ENCODE results near the gene LPP. TPM values are rescaled to one million over a fixed set of nuclear protein-coding genes. Genes with fewer than 3 reads are reported as not detected.

LPP gene
- total and polyA plus RNA-seq, 2 of the 13 experiments (the other 11 are each of a cell fraction or from before 2014, with no cell fraction given): 19.2 to 29.9 TPM

DNA sequence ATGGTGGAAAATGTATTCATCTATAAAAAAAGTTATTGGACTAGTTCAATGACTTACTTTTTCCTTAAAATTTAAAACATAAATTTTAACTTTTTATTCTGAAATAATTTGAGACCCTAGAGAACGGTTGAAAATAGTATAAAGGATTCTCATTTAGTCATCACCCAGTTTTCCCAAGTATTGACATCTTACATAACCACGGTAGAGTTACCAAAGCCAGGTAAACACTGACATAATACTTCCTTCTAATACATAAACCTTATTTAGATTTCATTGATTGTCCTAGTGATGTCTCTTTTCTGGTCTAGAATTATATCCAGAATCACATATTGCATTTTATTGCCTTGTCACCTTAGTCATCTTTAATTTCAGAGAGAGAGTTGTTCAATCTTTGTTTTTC, 319.1 kb downstream of the LPP start:
- Histone ChIP-seq H3K79me2 (ENCODE audit: insufficient read depth, low read length) (no peaks in the 10 kb centered on the region), H3K4me3 (replicated peaks in 1 of 3; ENCODE audit: insufficient read depth in 1 of 3, low read depth in 2 of 3, low read length in 3 of 3) (no peak overlapping the region), H4K20me1 (ENCODE audit: insufficient read depth, low read length) (no peaks in the 10 kb centered on the region), H3K9ac (ENCODE audit: insufficient read depth, low read depth, low read length) (no peak overlapping the region), H3K27ac (ENCODE audit: extremely low read length, insufficient read depth, low read length) (no peak overlapping the region), H3K27me3 (ENCODE audit: control insufficient read depth in 1 of 2, insufficient read depth in 2 of 2, low read length in 2 of 2) (no peaks in the 10 kb centered on the region), H2AFZ (ENCODE audit: low read length) (no peak overlapping the region), H3K4me2 (ENCODE audit: low read depth, low read length) (no peak overlapping the region), H3K36me3 (replicated peaks in 1 of 2; ENCODE audit: control insufficient read depth in 1 of 2, insufficient read depth in 2 of 2, low read length in 2 of 2) (peaks cover 0 to 2% of the 10 kb centered on the region in 2 experiments; a peak in 2 of 5 replicates), H3K4me1 (ENCODE audit: insufficient read depth, low read length) (peaks cover 48% of the 10 kb centered on the region), H3K9me3 (ENCODE audit: low read length) (no peaks in the 10 kb centered on the region)
- BruUV-seq (replicated peaks): no TSS peak
- FAIRE-seq (no peak), DNase-seq (ENCODE audit: low spot score) (no peak), ATAC-seq (no peak)
- POLR2A ChIA-PET: interaction anchor here (1.3 kb wide), 1 partner anchor 182 kb away, joined by 3 read pairs; no protein-coding TSS in a partner anchor
- WGBS (ENCODE audit: low lambda C conversion rate): 91% methylated on average over 2 of the region's 2 CpGs
- in situ Hi-C loops (cut with HindIII; ENCODE audit: extremely low pct_ligation_motif_present, low pct_unique_long_range_greater_than_20kb) (no loop called here), intact Hi-C loops (cut with micrococcal nuclease; ENCODE audit: unreplicated experiment) (no loop called here)
- CTCF ChIA-PET (ENCODE audit: low intra/inter-chr PET ratio, low total read pairs): no interaction called here
- TF ChIP-seq RXRB (CRISPR knock-in tag; IDR thresholded peaks at IDR 0.05; ENCODE audit: borderline replicate concordance) (peak; percentile 43; the same call in 1 of the 2 replicates), ZBTB3 (CRISPR knock-in tag; IDR thresholded peaks at IDR 0.05; ENCODE audit: borderline replicate concordance, low read depth) (no peak), ZNF101 (CRISPR knock-in tag; IDR thresholded peaks at IDR 0.05; ENCODE audit: borderline replicate concordance, low read depth) (no peak), ONECUT2 (CRISPR knock-in tag; IDR thresholded peaks at IDR 0.05) (no peak), FOXK1 (CRISPR knock-in tag; IDR thresholded peaks at IDR 0.05; ENCODE audit: borderline replicate concordance, low read depth) (0 out of 2 replicates have a peak, but pooled peaks have one; percentile 42), TBX3 (IDR thresholded peaks at IDR 0.05; ENCODE audit: borderline replicate concordance) (no peak), RARA (CRISPR knock-in tag; IDR thresholded peaks at IDR 0.05) (peak; percentile 63), SAP130 (CRISPR knock-in tag; IDR thresholded peaks at IDR 0.05; ENCODE audit: low read depth) (no peak), FLYWCH1 (CRISPR knock-in tag; IDR thresholded peaks at IDR 0.05) (no peak), HNRNPL (IDR thresholded peaks at IDR 0.05; ENCODE audit: low read depth, low read length) (no peak), ZNF598 (CRISPR knock-in tag; IDR thresholded peaks at IDR 0.05; ENCODE audit: borderline replicate concordance) (no peak)
- TF ChIP-seq, protein P1, sequence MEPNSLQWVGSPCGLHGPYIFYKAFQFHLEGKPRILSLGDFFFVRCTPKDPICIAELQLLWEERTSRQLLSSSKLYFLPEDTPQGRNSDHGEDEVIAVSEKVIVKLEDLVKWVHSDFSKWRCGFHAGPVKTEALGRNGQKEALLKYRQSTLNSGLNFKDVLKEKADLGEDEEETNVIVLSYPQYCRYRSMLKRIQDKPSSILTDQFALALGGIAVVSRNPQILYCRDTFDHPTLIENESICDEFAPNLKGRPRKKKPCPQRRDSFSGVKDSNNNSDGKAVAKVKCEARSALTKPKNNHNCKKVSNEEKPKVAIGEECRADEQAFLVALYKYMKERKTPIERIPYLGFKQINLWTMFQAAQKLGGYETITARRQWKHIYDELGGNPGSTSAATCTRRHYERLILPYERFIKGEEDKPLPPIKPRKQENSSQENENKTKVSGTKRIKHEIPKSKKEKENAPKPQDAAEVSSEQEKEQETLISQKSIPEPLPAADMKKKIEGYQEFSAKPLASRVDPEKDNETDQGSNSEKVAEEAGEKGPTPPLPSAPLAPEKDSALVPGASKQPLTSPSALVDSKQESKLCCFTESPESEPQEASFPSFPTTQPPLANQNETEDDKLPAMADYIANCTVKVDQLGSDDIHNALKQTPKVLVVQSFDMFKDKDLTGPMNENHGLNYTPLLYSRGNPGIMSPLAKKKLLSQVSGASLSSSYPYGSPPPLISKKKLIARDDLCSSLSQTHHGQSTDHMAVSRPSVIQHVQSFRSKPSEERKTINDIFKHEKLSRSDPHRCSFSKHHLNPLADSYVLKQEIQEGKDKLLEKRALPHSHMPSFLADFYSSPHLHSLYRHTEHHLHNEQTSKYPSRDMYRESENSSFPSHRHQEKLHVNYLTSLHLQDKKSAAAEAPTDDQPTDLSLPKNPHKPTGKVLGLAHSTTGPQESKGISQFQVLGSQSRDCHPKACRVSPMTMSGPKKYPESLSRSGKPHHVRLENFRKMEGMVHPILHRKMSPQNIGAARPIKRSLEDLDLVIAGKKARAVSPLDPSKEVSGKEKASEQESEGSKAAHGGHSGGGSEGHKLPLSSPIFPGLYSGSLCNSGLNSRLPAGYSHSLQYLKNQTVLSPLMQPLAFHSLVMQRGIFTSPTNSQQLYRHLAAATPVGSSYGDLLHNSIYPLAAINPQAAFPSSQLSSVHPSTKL (CRISPR knock-in tag; IDR thresholded peaks at IDR 0.05): peak; percentile 56; the same call in 1 of the 2 replicates
- TF ChIP-seq, protein P2, sequence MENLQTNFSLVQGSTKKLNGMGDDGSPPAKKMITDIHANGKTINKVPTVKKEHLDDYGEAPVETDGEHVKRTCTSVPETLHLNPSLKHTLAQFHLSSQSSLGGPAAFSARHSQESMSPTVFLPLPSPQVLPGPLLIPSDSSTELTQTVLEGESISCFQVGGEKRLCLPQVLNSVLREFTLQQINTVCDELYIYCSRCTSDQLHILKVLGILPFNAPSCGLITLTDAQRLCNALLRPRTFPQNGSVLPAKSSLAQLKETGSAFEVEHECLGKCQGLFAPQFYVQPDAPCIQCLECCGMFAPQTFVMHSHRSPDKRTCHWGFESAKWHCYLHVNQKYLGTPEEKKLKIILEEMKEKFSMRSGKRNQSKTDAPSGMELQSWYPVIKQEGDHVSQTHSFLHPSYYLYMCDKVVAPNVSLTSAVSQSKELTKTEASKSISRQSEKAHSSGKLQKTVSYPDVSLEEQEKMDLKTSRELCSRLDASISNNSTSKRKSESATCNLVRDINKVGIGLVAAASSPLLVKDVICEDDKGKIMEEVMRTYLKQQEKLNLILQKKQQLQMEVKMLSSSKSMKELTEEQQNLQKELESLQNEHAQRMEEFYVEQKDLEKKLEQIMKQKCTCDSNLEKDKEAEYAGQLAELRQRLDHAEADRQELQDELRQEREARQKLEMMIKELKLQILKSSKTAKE (CRISPR knock-in tag; IDR thresholded peaks at IDR 0.05; ENCODE audit: borderline replicate concordance): no peak
- TF ChIP-seq, protein P3, sequence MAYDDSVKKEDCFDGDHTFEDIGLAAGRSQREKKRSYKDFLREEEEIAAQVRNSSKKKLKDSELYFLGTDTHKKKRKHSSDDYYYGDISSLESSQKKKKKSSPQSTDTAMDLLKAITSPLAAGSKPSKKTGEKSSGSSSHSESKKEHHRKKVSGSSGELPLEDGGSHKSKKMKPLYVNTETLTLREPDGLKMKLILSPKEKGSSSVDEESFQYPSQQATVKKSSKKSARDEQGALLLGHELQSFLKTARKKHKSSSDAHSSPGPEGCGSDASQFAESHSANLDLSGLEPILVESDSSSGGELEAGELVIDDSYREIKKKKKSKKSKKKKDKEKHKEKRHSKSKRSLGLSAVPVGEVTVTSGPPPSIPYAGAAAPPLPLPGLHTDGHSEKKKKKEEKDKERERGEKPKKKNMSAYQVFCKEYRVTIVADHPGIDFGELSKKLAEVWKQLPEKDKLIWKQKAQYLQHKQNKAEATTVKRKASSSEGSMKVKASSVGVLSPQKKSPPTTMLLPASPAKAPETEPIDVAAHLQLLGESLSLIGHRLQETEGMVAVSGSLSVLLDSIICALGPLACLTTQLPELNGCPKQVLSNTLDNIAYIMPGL (CRISPR knock-in tag; IDR thresholded peaks at IDR 0.05; ENCODE audit: borderline replicate concordance in 1 of 2, low read depth in 1 of 2): no peak
